PC-3 (cell line): ENCODE measurements around the gene MAP10. TPM values are rescaled to one million over a fixed set of nuclear protein-coding genes. Genes with fewer than 3 reads are reported as not detected.

Experiments used
- ATAC-seq: fragments of 200-7000 bp; cut with Tn5 transposase; 2 replicates; pipeline ENCODE4 v1.9.1; 2020; ENCODE audit warnings: mild to moderate bottlenecking, moderate library complexity
- BruUV-seq: library from RNA; stranded (reverse); fragments of 400-500 nt; replicated peaks from 2 replicates; lab custom pipeline; 2021; lab: Mats Ljungman, UMichigan
- CTCF ChIA-PET: fragments of 300-600 bp; sonication (Branson Sonifier 250); formaldehyde crosslinking; loops from one replicate; lab custom pipeline; 2022; ENCODE audit warnings: antibody characterized with exemption; lab: Charles Lee
- POLR2A ChIA-PET: fragments of 300-600 bp; sonication (Branson Sonifier 250); formaldehyde crosslinking; loops from one replicate; lab custom pipeline; 2022; ENCODE audit warnings: antibody characterized with exemption; ENCODE audit not compliant: unreplicated experiment; lab: Charles Lee
- DNase-seq: peaks from one replicate; pipeline ENCODE4 v3.0.0-alpha.2; 2015
- H2AFZ ChIP-seq: fragments of 300-600 bp; sonication (generic); 2 replicates; pipeline ENCODE4 v1.6.0; 2016; ENCODE audit warnings: antibody characterized with exemption, low read length
- H3F3A ChIP-seq: fragments of 300-600 bp; sonication (generic); one replicate; pipeline ENCODE4 v1.6.0; 2017; ENCODE audit warnings: antibody characterized with exemption, low read length, control low read depth, mild to moderate bottlenecking; ENCODE audit not compliant: unreplicated experiment
- H3K27ac ChIP-seq: fragments of 300-600 bp; sonication (generic); 2 replicates; pipeline ENCODE4 v1.5.1; 2016; ENCODE audit warnings: mild to moderate bottlenecking, low read length
- H3K27me3 ChIP-seq: fragments of 300-600 bp; sonication (generic); 2 replicates; pipeline ENCODE4 v1.6.1; 2016; ENCODE audit warnings: low read length, mixed read lengths
- H3K36me3 ChIP-seq: fragments of 300-600 bp; sonication (generic); 2 replicates; pipeline ENCODE4 v1.6.1; 2016; ENCODE audit warnings: low read depth, mixed run types, low read length, mixed read lengths
- H3K4me1 ChIP-seq: fragments of 300-600 bp; sonication (generic); 2 replicates; pipeline ENCODE4 v1.5.1; 2016; ENCODE audit warnings: low read length; ENCODE audit not compliant: insufficient read depth
- H3K4me2 ChIP-seq: fragments of 300-600 bp; sonication (generic); 2 replicates; pipeline ENCODE4 v1.6.0; 2016; ENCODE audit warnings: low read length
- H3K4me3 ChIP-seq: fragments of 300-600 bp; sonication (generic); 2 replicates; pipeline ENCODE4 v1.5.1; 2016; ENCODE audit warnings: mild to moderate bottlenecking, low read length, mixed read lengths
- H3K79me2 ChIP-seq: fragments of 300-600 bp; sonication (generic); 2 replicates; pipeline ENCODE4 v1.6.1; 2017; ENCODE audit warnings: low read length, mixed read lengths
- H3K9ac ChIP-seq: fragments of 300-600 bp; sonication (generic); 2 replicates; pipeline ENCODE4 v1.6.0; 2016; ENCODE audit warnings: mild to moderate bottlenecking, low read length
- H3K9me2 ChIP-seq: fragments of 300-600 bp; sonication (generic); replicated peaks from 2 replicates; pipeline ENCODE4 v1.6.1; 2016; ENCODE audit warnings: mixed run types, low read length, mixed read lengths
- H3K9me3 ChIP-seq: fragments of 300-600 bp; sonication (generic); 2 replicates; pipeline ENCODE4 v1.6.1; 2016; ENCODE audit warnings: low read length, mixed read lengths
- H4K20me1 ChIP-seq: fragments of 300-600 bp; sonication (generic); 2 replicates; pipeline ENCODE4 v1.6.1; 2016; ENCODE audit warnings: low read length, mixed read lengths
- EZH2 ChIP-seq: fragments of 300-600 bp; sonication (generic); IDR thresholded peaks from one replicate; pipeline ENCODE4 v1.6.1; 2017; ENCODE audit warnings: antibody characterized with exemption, mild to moderate bottlenecking, low read length; ENCODE audit not compliant: unreplicated experiment
- EZH2phosphoT487 ChIP-seq: fragments of 300-600 bp; sonication (generic); IDR thresholded peaks from 2 replicates; pipeline ENCODE4 v1.6.1; 2018; ENCODE audit warnings: mild to moderate bottlenecking, antibody characterized with exemption, low read length, borderline replicate concordance
- intact Hi-C: fragments of 100-400 bp; cut with micrococcal nuclease; formaldehyde crosslinking; loops from 2 replicates; pipeline ENCODE4 v1.9.0; 2023
- total RNA-seq: library from RNA; depleted of rRNA; stranded (reverse); fragments of >200 nt; gene quantifications from 2 replicates; pipeline ENCODE4 v1.2.3, GENCODE V29; 2014
- TF ChIP-seq, protein P1 (sequence below): fragments of 300-600 bp; sonication (generic); conservative IDR thresholded peaks from 2 replicates; pipeline ENCODE4 v1.5.1; 2017; ENCODE audit warnings: antibody characterized with exemption, low read depth, mild to moderate bottlenecking, low read length

The MAP10 gene
- total RNA-seq, 1 experiment from 2014 or later: not detected

DNA sequence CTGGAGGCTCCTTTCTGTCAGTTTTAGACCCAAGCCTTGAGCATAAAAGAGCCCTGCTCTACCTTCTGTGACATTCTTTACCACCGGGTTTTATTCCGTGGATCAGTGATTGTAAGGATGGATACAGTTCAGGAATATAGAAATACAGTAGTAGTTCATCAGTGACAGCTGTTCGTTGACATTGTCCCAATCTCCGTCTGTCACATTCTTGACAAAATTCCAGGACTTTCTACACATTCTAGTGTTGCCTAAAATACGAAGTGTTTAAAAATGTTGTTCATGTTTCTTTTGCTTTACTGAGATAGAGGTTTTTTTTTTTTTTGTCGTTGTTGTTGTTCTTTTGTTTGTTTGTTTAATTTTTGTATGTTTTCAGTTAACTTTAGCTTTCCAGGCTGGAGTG is 29.9 kb downstream of the MAP10 start:
- H3K36me3 ChIP-seq: no peaks in the 10 kb centered on the region

DNA sequence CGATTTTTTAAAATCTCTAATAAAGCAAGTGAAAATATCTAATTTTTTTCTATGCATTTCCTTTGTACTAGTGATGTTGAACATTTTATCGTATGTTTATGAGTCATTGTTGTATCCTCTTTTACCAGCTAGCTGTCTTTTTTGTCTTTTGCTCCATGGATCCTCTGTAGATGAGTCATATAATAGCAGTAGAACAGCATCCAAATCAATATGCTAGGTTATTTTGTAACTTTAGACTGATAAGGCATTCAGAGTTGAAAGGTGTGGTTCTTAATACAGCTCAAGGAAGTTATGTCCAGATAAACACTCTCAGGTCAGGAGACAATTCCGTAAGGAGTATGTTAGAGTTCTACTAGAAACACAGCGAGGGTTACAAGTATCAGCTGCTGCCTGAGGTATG is 31.9 kb downstream of the MAP10 start:
- Histone ChIP-seq H3K9me2 (no peaks in the 10 kb centered on the region), H3K27ac (no peak overlapping the region), H3F3A (no peaks in the 10 kb centered on the region), H2AFZ (no peak overlapping the region), H3K4me2 (no peak overlapping the region), H3K79me2 (no peaks in the 10 kb centered on the region), H3K36me3 (no peaks in the 10 kb centered on the region), H3K4me1 (peaks cover 8% of the 10 kb centered on the region; the same call in 1 of the 2 replicates), H3K9ac (no peak overlapping the region), H3K4me3 (no peak overlapping the region), H4K20me1 (no peaks in the 10 kb centered on the region), H3K9me3 (no peaks in the 10 kb centered on the region), H3K27me3 (no peaks in the 10 kb centered on the region)
- TF ChIP-seq EZH2 (no peak), EZH2phosphoT487 (no peak)
- TF ChIP-seq, protein P1, sequence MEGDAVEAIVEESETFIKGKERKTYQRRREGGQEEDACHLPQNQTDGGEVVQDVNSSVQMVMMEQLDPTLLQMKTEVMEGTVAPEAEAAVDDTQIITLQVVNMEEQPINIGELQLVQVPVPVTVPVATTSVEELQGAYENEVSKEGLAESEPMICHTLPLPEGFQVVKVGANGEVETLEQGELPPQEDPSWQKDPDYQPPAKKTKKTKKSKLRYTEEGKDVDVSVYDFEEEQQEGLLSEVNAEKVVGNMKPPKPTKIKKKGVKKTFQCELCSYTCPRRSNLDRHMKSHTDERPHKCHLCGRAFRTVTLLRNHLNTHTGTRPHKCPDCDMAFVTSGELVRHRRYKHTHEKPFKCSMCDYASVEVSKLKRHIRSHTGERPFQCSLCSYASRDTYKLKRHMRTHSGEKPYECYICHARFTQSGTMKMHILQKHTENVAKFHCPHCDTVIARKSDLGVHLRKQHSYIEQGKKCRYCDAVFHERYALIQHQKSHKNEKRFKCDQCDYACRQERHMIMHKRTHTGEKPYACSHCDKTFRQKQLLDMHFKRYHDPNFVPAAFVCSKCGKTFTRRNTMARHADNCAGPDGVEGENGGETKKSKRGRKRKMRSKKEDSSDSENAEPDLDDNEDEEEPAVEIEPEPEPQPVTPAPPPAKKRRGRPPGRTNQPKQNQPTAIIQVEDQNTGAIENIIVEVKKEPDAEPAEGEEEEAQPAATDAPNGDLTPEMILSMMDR: no peak
- intact Hi-C loops: no loop called here
- ChIA-PET POLR2A (interaction anchor here (0.7 kb wide), 1 partner anchor 1342 kb away, joined by 3 read pairs; no protein-coding TSS in a partner anchor), CTCF (no interaction called here)
- DNase-seq: peak; percentile 57
- BruUV-seq: no TSS peak
- peak; percentile 61 for ATAC-seq

More for the DNA sequence above, 29.9 kb downstream of the MAP10 start:
- Histone ChIP-seq H3K79me2 (no peaks in the 10 kb centered on the region), H2AFZ (no peak overlapping the region), H3K4me3 (no peak overlapping the region), H3K4me1 (peaks cover 8% of the 10 kb centered on the region; the same call in 1 of the 2 replicates), H3K9ac (no peak overlapping the region), H3K9me2 (no peaks in the 10 kb centered on the region), H3K4me2 (no peak overlapping the region), H3K9me3 (no peaks in the 10 kb centered on the region), H3K27ac (no peak overlapping the region), H3F3A (no peaks in the 10 kb centered on the region), H4K20me1 (no peaks in the 10 kb centered on the region), H3K27me3 (no peaks in the 10 kb centered on the region)
- BruUV-seq: no TSS peak
- POLR2A ChIA-PET: no interaction called here
- CTCF ChIA-PET: no interaction called here
- DNase-seq (no peak), ATAC-seq (no peak)
- TF ChIP-seq EZH2phosphoT487: no peak
- TF ChIP-seq, protein P1: no peak
- TF ChIP-seq EZH2: no peak
- intact Hi-C loops: no loop called here

DNA sequence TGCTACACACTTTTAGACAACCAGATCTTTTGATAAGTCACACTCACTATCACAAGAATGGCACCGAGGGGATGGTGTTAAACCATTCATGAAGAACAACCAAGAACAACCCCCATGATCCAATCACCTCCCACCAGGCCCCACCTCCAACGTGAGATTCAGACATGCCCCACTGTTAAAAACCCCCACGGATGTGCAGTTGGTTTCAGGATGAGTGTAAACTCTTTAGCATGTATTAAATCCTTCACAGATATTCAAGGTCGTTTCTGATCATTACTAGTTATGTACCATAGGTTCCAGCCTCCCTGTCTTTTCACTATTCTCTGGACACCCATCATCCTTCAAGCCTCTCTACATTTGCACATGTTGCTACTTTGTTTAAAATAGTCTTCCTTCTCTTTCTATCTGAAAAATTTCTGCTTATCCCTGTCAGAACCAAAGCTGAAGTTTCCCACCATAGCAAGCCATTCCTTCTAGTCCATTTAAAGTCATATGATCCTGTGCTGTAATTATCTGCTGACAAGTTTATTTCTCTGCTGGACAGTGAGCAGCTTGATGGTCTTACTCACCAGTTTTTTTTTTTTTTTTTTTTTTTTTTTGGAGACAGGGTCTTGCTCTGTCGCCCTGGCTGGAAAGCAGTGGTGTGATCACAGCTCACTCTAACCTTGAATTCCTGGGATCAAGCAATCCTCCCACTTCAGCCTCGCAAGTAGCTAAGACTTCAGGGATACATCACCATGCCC is 36.8 kb downstream of the MAP10 start:
- ChIA-PET CTCF (no interaction called here), POLR2A (no interaction called here)
- Histone ChIP-seq H4K20me1 (no peaks in the 10 kb centered on the region), H3K4me2 (no peak overlapping the region), H3K79me2 (no peaks in the 10 kb centered on the region), H2AFZ (no peak overlapping the region), H3K9me2 (no peaks in the 10 kb centered on the region), H3K36me3 (no peaks in the 10 kb centered on the region), H3K9me3 (no peaks in the 10 kb centered on the region), H3F3A (no peaks in the 10 kb centered on the region), H3K27me3 (no peaks in the 10 kb centered on the region), H3K27ac (no peak overlapping the region), H3K4me1 (peaks cover 5% of the 10 kb centered on the region; the same call in 1 of the 2 replicates), H3K9ac (no peak overlapping the region), H3K4me3 (no peak overlapping the region)
- no TSS peak for BruUV-seq
- no peak for ATAC-seq
- intact Hi-C loops: no loop called here
- no peak for TF ChIP-seq EZH2phosphoT487
- no peak for TF ChIP-seq EZH2
- TF ChIP-seq, protein P1: no peak
- DNase-seq: no peak
